Dedifferentiated amniotic fluid mesenchymal stem cell (primary cell): ENCODE results near the gene QTRT2.

Source experiments
- DNase-seq: peaks from one replicate; pipeline ENCODE4 v3.0.0-alpha.2; 2016; ENCODE audit errors: extremely low spot score

Gene QTRT2

DNA sequence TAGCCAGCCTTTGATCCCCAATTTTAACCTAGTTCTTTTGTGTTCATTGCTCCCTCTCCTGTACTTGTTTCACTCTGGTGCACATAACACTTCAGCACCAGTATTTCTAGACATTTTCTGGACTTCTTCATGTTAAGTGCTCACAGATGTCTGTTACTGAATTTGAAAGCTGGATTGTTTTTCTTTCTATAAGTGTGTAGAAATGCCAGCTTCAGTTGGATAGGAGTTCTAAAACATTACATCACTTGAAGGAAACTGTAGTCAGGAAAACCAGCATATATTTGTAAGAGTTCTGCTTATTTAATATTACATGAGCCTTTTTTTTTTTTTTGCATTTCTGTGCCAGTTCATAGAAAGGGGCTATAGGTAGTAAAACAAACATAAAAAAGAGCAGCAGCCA, 21.6 kb downstream of the QTRT2 start:
- peak; percentile 31 for DNase-seq

- no peak for DNase-seq
Observed at GRCh38 chr3:114079761-114080160, 23.2 kb downstream of the QTRT2 start.

DNA sequence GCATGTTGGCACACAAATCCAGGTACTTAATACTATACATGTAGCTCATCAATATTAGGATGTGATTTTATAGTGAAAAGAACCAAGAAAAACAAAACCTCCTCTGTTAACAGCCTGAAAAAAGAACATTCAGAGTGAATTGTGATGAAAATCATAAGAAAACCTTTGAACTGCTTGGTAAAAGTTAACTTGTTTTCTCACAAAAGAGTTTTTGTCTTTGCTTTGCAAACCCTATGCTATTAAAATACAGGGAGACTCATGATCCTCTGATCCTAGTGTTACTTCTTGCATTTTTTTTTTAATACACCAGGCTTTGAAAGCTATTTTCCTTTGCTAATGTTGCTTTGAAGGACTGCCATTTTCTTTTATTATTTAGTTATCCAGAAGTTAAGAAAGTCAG, 23.7 kb downstream of the QTRT2 start:
- no peak for DNase-seq

- no peak for DNase-seq
Observed at GRCh38 chr3:114081037-114081436, 24.5 kb downstream of the QTRT2 start.

DNA sequence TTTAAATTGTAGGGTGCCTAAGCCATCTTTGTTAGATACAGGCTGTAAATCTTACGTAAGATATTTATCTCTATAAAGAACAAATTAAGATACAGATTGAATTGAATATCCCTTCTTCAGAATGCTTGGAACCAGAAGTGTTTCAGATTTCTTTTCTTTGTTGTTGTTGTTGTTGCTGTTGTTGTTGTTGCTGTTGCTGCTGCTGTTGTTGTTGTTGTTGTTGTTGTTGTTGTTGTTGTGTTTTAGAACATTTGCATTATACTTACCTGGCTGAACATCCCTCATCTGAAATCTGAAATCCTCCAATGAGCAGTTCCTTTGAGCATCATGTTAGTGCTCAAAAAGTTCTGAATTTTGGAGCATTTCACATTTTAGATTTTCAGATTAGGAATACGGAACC, 26.6 kb downstream of the QTRT2 start:
- no peak for DNase-seq

DNA sequence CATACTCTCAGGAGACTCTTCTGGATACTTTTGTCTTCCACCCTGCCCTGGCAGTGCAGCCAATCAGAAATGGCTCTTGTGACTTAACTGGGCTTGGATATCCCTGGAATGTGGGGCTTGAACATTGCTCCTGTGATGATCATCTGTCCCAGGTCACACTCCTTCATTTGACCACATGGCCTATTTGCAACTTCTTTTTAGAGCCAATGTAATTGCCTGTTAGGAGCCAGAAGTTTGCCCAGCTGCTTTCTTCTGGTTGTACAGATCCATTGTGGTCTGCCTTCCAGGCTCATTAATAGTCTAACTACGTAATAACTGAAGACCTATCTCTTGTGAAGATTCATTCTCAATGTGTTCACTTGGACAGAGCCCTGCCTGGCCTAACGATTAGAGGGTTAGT, 29.8 kb downstream of the QTRT2 start:
- DNase-seq = no peak

- DNase-seq = no peak
Observed at GRCh38 chr3:114089675-114090074, 33.1 kb downstream of the QTRT2 start.

DNA sequence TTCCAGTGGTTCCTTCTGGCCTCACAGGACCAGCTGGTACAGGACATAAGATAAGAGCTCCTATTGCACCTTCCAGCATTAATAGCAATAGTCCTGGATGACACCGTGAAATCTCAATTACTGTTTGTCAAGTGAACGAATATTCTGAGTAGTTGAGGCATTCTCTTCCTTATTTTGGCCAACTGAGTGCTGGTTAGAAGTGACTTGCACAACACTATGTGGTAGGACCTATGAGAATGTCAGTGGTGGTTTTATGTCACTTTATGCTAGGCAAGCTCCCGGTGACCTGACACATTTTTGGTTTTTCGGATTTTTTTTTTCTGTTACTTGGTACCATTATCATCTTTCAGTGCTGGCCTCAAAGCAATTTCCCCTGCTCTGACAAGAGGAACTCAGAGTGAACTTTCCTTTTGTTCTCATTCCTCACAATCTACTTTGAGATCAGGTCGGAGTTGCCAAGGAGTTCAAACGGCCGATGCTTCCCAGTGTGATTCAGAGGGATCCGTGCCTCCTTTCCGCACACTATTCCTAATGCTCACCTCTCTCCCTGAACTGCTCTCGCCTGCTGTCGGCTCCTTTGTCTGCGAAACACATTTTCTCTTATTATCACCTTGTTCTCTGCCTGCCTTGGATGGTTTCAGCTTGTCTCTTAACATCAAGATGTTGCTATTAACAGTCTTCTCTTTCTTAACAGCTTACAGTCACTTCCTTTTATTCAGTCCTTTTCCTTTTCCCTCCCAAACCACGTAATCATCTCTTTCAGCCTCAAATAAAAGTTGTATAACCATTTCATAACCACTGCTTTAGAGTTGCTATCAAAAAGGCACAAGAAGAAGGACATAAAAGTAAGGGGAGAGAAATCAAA, 35.8 kb downstream of the QTRT2 start:
- no peak for DNase-seq

GRCh38 chr3:114093016-114093380, 36.5 kb downstream of the QTRT2 start:
- DNase-seq = no peak

- peak; percentile 33 for DNase-seq
Observed at GRCh38 chr3:114093596-114093995, 37.1 kb downstream of the QTRT2 start.

GRCh38 chr3:114095796-114096195, 39.3 kb downstream of the QTRT2 start:
- no peak for DNase-seq

DNA sequence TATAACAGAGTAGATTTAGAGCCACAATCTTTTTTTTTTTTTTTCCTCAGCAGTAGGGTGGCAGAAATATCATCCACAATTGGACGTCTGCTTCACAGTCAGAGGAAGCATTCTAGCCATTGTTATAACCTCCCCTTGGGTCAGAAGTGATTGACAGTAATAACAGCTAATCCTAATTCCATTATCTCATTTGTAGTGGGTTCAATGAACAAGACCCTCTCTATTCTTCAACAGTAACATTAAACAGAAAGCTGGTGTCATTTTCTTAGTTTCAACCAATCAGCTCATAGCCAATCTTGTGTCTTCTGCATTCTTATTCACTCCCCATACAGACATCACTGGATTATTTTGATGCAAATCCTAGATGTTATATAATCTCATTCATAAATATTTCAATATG, 44.6 kb downstream of the QTRT2 start:
- no peak for DNase-seq

DNA sequence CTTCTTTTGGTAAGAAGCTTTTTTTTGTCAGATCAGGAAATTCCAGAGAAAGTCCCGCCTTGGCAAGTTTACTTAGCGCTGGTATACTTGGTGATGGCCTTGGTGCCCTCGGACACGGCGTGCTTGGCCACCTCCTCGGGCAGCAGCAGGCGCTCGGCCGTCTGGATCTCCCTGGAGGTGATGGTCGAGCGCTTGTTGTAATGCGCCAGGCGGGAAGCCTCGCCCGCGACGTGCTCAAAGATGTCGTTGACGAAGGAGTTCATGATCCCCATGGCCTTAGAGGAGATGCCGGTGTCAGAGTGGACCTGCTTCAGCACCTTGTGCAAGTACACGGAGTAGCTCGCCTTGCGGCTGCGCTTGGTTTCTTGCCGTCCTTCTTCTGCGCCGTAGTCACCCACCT, 46.6 kb downstream of the QTRT2 start:
- no peak for DNase-seq

DNA sequence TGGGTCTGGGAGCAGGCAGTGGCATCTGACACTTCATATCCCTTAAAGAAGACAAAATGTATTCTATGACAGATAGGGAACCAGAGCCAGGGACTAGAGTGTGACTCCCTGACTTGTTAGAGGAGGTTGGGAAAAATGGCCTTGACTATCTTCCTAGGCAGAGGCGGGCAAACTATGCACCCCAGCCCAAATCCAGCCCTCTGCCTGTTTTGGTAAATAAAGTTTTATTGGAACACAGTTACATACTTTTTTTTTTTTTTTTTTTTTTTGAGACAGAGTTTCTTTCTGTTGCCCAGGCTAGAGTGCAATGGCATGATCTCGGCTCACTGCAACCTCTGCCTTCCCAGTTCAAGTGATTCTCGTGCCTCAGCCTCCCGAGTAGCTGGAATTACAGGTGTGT, 47.3 kb downstream of the QTRT2 start:
- DNase-seq = no peak

DNA sequence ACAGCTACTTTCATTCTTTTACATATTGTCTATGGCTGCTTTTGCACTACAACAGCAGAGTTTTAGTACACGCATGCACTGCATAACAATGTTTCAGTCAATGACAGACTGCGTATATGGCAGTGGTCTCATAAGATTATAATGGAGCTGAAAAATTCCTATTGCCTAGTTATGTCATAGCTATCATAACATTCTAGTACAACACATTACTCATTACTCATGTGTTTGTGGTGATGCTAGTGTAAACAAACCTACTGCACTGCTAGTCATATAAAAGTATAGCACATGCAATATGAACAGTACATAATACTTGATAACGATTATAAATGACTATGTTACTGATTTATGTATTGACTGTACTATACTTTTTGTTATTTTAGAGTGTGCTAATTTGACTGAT, 47.9 kb downstream of the QTRT2 start:
- DNase-seq = peak; percentile 15

GRCh38 chr3:114108137-114108536, 51.6 kb downstream of the QTRT2 start:
- DNase-seq = no peak

GRCh38 chr3:114110439-114110838, 53.9 kb downstream of the QTRT2 start:
- no peak for DNase-seq

DNA sequence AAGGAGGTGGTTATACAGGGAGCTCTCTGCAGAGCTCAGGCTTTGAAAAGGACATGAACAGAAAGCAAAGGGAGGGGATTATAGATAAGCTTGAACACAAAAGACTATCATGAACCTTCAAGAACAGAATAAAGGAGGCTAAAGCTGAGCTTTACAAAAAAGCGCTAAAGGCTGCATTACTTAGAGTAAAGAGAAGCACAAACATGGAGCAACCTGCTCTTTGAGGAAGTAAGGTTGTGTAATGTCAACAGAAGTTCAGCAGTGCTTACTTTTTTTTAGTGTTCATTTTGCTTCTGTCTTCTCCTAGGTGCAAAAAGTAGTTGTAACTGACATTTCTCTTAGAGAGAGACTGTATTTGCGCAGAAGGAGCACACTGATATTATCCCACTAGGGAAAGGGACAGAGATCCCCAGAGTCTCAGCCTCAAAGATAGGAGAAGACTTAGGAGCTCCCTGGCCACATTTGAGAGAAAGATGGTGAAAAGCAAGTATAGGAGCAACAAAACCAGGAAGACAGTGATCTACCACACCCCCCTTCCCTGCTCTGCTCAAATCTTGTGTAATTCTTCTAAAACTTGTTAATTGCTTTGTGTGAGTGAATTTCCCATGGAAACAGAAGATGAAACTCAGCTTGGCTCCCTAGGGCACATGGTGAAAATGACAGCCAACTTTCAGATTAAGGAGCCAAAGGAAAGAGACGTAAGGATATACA, 54.7 kb downstream of the QTRT2 start:
- DNase-seq = no peak

GRCh38 chr3:114112696-114113095, 56.2 kb downstream of the QTRT2 start:
- DNase-seq = no peak

- DNase-seq = no peak
Observed at GRCh38 chr3:114114719-114115118, 58.2 kb downstream of the QTRT2 start.

DNA sequence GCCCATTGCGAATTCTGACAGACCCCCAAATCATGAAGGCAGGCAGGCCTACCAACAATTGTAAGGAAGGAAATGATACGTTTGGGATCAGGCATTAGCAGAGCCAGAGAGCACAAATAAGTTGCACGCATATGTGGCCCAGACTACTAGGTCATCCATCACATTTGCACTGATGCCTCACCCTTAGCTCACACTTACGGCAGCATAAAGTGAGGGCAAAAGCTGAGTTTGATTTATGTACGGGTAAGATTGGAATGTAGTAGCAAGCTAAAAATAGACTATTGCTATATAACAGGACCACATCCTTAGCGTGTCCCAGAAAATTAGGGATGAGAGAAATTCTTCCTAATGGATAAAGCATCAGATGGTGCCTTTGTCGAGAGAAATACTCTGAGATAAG, 58.6 kb downstream of the QTRT2 start:
- DNase-seq = no peak

GRCh38 chr3:114119776-114120175, 63.2 kb downstream of the QTRT2 start:
- no peak for DNase-seq

DNA sequence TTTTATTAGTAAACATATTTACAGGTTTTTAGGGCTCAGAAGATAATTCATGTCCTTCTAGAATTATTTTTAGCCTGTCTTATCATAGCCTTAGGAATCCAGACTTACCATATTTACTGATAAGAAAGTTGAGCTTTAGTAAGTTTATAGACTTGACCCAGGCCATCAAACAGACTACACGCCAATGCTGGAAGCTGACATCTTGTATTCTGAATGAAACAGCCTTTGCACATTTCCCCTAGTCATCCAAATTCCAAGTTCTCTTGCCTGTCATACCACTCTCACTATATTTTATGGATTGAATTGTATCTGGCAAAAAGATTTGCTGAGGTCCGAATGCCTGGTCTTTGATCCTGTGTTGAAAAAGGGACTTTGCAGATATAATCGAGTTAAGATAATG, 63.7 kb downstream of the QTRT2 start:
- no peak for DNase-seq
